Activated naive CD8-positive, alpha-beta T cell (primary cell): ENCODE measurements around the gene GIMAP4.
"Not testable (repeated sequence)": the region's sequence is repeated elsewhere in the genome, so short reads cannot be mapped to it uniquely, and the experiment has no call there.

Experiments
- H3K27ac Mint-ChIP-seq: one replicate; pipeline ENCODE4 v1.8.0; 2021; ENCODE audit warnings: mixed read lengths
- H3K27me3 Mint-ChIP-seq: one replicate; pipeline ENCODE4 v1.8.0; 2021; ENCODE audit warnings: mixed read lengths
- H3K36me3 Mint-ChIP-seq: one replicate; pipeline ENCODE4 v1.8.0; 2021; ENCODE audit warnings: mixed read lengths
- H3K4me1 Mint-ChIP-seq: one replicate; pipeline ENCODE4 v1.8.0; 2021; ENCODE audit warnings: low read depth, mixed read lengths
- H3K4me3 Mint-ChIP-seq: one replicate; pipeline ENCODE4 v1.8.0; 2021; ENCODE audit warnings: mild to moderate bottlenecking, mixed read lengths
- H3K9me3 Mint-ChIP-seq: one replicate; pipeline ENCODE4 v1.8.0; 2021; ENCODE audit warnings: low read depth, mixed read lengths

The GIMAP4 gene

DNA sequence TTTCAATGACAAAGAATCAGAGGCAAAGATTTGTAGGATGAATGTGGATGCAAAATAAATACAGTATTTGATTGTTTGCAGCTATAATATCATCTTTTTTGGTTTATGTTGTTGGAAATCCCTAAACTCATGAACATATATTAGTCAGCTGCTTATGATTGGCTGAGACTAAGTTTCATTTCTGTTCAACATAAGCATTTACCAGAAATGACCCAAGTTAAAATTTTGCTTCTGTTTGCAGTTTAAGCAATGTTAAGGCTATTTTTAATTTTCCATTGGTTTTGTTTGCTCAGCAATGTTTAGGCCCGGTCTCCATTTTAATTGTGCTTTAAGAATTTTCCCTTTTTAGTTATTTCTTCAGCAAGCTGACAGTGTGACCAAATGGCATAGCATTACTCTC, 43.0 kb downstream of the GIMAP4 start:
- Mint-ChIP-seq H3K36me3 (peaks cover 6% of the 10 kb centered on the region), H3K27me3 (no peaks in the 10 kb centered on the region), H3K9me3 (peaks cover 6% of the 10 kb centered on the region), H3K4me3 (no peak overlapping the region), H3K27ac (peak overlapping the region; percentile 94), H3K4me1 (peaks cover 78% of the 10 kb centered on the region)

DNA sequence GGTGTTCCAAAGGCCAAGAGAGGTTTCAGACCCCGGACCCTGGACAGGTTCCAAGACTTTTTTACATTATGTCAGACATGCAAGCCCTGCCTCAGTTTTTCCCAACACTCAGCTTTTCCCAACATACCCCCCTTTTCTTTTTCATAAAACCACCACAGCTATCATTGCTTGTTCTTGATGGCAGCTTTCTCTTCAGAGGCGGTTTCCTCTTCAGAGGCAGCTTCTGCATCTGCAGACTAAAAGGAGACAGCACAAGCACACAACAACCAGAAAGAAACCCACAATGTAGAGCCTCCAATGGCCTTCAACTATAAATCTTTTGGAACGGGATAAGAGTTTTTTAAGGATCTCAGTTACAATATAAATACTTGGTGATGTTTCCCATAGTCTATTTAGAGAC, 45.7 kb downstream of the GIMAP4 start:
- peak overlapping the region; percentile 14 for H3K4me3 Mint-ChIP-seq
- H3K4me1 Mint-ChIP-seq: peaks cover 78% of the 10 kb centered on the region
- peaks cover 9% of the 10 kb centered on the region for H3K36me3 Mint-ChIP-seq
- no peaks in the 10 kb centered on the region for H3K27me3 Mint-ChIP-seq
- peaks cover 6% of the 10 kb centered on the region for H3K9me3 Mint-ChIP-seq
- H3K27ac Mint-ChIP-seq: peak overlapping the region; percentile 94

DNA sequence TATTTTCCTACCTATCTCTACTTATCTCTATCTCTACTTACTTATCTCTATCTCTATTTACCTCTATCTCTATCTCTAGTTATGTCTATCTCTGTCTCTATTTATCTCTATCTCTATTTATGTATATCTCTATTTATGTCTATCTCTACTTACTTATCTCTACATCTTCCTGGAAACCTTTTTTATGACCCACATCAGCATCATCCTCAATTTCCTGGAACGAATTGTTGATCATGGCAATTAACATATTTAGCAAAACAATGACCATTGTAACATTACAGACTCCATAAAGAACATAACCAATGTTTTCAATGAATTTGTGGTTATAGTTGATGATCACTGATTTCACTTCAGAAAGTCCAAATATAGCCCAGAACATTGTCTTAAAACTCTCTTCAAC, 46.7 kb downstream of the GIMAP4 start:
- Mint-ChIP-seq H3K4me1 (peaks cover 73% of the 10 kb centered on the region), H3K27ac (peak overlapping the region; percentile 94), H3K36me3 (peaks cover 9% of the 10 kb centered on the region), H3K9me3 (peaks cover 6% of the 10 kb centered on the region), H3K27me3 (no peaks in the 10 kb centered on the region), H3K4me3 (peak overlapping the region; percentile 44)

DNA sequence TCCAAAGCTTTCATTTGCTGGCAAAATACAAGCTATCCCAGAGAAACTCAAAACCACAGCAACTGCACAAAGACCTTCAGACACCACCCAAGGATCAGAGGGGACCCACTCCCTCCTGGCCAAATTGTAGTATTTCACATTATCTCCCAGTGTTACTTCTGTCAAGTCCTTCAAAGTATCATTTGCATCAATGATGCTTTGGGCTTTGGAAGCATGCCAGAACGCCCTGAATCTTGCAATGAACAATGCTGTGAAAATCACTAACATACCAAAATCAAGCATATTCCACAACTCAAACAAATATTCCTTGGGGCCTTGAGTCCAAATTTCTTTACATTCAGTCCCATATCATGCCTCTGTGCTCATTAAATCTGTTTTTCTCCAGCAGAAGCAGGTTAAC, 47.2 kb downstream of the GIMAP4 start:
- Mint-ChIP-seq H3K4me1 (peaks cover 72% of the 10 kb centered on the region), H3K27ac (peak overlapping the region; percentile 94), H3K4me3 (peak overlapping the region; percentile 44)
- not testable (repeated sequence) for H3K9me3 Mint-ChIP-seq, H3K36me3 Mint-ChIP-seq, H3K27me3 Mint-ChIP-seq

DNA sequence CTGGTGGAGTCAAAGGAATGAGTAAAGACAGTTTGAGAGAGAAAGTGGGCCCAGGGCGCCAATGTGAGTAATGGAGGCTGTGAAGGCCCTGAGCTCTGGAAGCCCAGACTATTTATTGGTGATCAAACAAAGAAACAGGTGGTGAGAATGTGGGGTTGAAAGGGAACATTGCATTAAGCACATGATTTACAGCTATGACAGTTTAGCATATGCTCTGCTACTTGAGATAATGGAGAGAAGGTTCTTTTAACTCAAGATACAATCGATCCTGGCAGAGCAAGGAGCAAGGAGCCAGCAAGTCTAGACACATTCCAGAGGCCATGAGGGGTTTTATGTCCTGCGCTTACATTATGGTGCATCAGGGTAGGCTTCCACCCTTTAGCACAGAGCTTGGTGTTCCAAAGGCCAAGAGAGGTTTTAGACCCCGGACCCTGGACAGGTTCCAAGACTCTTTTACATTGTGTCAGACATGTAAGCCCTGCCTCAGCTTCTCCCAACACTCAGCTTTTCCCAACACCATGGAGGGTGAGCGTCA, 48.1 kb downstream of the GIMAP4 start:
- H3K27me3 Mint-ChIP-seq, H3K36me3 Mint-ChIP-seq, H3K9me3 Mint-ChIP-seq: not testable (repeated sequence)
- peak overlapping the region; percentile 94 for H3K27ac Mint-ChIP-seq
- peaks cover 72% of the 10 kb centered on the region for H3K4me1 Mint-ChIP-seq
- peak overlapping the region; percentile 44 for H3K4me3 Mint-ChIP-seq

DNA sequence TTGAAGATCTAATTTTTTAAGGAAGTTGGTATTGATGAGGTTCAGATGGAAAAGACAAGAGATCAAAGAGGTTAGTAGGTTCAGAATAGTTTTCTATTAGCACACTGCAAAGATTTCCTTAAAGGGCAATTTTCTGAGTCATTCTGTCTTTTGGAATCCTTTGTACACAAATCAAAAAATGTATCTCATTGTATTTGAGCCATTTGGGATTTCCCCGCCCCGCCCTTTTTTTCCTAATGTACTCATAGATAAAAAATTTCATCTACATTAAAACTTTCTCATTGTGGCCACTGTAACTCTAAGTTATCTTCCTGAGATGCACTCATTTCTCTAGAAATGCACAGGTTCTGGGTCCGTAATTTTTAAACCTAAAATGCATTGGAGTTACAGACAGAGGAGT, 52.9 kb downstream of the GIMAP4 start:
- no peak overlapping the region for H3K4me3 Mint-ChIP-seq
- peaks cover 2% of the 10 kb centered on the region for H3K9me3 Mint-ChIP-seq
- no peaks in the 10 kb centered on the region for H3K27me3 Mint-ChIP-seq
- H3K27ac Mint-ChIP-seq: peak overlapping the region; percentile 89
- H3K4me1 Mint-ChIP-seq: peaks cover 66% of the 10 kb centered on the region
- peaks cover 5% of the 10 kb centered on the region for H3K36me3 Mint-ChIP-seq

DNA sequence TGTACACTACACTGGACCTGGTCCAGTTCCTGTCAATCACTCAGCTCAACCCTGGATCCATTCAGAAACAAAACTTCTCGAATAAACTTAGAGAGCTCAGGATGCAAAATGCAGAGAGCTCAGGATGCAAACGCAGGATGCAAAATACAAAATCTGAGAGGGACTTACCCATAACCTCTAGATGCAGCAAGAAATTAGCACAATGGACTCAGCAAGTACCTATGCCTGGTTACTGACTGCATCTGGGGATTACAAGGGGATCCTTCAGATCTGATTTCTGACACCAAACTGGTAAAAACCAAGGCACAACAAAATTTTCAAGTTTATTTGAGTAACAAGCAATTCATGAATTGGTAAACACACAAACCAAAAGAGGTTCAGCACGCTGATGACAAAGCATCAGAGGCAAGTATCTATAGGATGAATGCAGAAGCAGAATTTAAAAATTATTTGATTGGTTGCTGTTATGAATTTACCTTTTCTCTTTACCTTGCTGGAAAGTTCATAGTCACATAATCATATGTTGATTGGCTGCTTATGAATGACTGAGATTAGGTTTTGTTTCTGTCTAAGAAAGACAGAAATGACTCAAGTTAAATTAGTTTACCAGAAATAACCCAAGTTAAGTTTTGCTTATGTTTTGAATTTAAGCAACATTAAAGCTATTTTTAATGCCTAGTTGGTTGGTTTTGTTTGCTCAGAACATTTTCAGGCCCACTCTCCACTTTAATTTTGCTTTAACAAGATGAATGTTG, 53.6 kb downstream of the GIMAP4 start:
- Mint-ChIP-seq H3K27me3 (no peaks in the 10 kb centered on the region), H3K4me3 (peak overlapping the region; percentile 36), H3K27ac (peak overlapping the region; percentile 86), H3K36me3 (peaks cover 13% of the 10 kb centered on the region), H3K4me1 (peaks cover 66% of the 10 kb centered on the region), H3K9me3 (peaks cover 8% of the 10 kb centered on the region)

DNA sequence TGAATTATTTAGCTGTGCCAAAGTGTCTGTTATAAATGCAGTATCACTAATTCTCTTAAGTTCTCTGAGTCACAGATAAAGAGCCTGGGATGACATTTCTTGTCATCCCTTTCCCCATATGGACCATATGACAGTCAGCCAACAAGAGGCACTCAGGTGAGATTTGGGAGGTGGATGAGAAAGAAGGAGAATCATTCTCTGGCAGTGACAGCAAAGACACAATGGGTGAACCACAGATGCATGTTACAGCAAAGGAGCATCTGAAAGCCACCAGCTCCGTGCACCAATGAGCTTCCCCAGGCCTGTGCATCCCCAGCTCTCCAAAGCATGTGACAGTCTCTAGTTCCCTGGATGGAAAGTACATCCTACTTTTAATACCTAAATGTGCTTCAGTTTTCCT, 54.2 kb downstream of the GIMAP4 start:
- H3K36me3 Mint-ChIP-seq: peaks cover 18% of the 10 kb centered on the region
- H3K4me1 Mint-ChIP-seq: peaks cover 66% of the 10 kb centered on the region
- H3K9me3 Mint-ChIP-seq: peaks cover 8% of the 10 kb centered on the region
- peak overlapping the region; percentile 86 for H3K27ac Mint-ChIP-seq
- H3K4me3 Mint-ChIP-seq: peak overlapping the region; percentile 36
- no peaks in the 10 kb centered on the region for H3K27me3 Mint-ChIP-seq
